Measurements from ENCODE around the gene SLC10A6. TPM values are rescaled to one million over a fixed set of nuclear protein-coding genes. Genes with fewer than 3 reads are reported as not detected.
"Not testable (repeated sequence)": the region's sequence is repeated elsewhere in the genome, so short reads cannot be mapped to it uniquely, and the experiment has no call there.

The SLC10A6 gene, protein sequence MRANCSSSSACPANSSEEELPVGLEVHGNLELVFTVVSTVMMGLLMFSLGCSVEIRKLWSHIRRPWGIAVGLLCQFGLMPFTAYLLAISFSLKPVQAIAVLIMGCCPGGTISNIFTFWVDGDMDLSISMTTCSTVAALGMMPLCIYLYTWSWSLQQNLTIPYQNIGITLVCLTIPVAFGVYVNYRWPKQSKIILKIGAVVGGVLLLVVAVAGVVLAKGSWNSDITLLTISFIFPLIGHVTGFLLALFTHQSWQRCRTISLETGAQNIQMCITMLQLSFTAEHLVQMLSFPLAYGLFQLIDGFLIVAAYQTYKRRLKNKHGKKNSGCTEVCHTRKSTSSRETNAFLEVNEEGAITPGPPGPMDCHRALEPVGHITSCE
- not detected in 2 replicates for total RNA-seq (2014; rRNA removed; shearing (Covaris generic))

GRCh38 chr4:86848732-86849619 lies at the start of gene SLC10A6:
Gene SLC10A6 (minus strand): TSS chr4:86849384. CDS start chr4:86849115, 269 bp downstream.
- Histone ChIP-seq H3K27me3 (ENCODE audit: control insufficient read depth, insufficient read depth, low read length) (no peaks in the 10 kb centered on the region), H3K4me3 (ENCODE audit: insufficient read depth, low read depth, low read length) (no peak within 1 kb of the TSS), H3K36me3 (replicated peaks; ENCODE audit: control insufficient read depth, insufficient read depth, low read length) (no peaks in the 10 kb centered on the region)
- DNase-seq, result no peak

- DNase-seq, result no peak
- Histone ChIP-seq H3K36me3 (replicated peaks; ENCODE audit: control insufficient read depth, insufficient read depth, low read length) (no peaks in the 10 kb centered on the region), H3K27me3 (ENCODE audit: control insufficient read depth, insufficient read depth, low read length) (no peaks in the 10 kb centered on the region), H3K4me3 (ENCODE audit: insufficient read depth, low read depth, low read length) (no peak overlapping the region)
Observed at GRCh38 chr4:86898562-86898961, 49.4 kb upstream of the SLC10A6 start.

GRCh38 chr4:86896596-86896995 lies 47.4 kb upstream of the SLC10A6 start:
- no peak for DNase-seq
- H3K27me3 ChIP-seq (ENCODE audit: control insufficient read depth, insufficient read depth, low read length), result no peaks in the 10 kb centered on the region; the same call in 1 of the 2 replicates
- H3K36me3 ChIP-seq (replicated peaks; ENCODE audit: control insufficient read depth, insufficient read depth, low read length), result no peaks in the 10 kb centered on the region
- H3K4me3 ChIP-seq (ENCODE audit: insufficient read depth, low read depth, low read length), result no peak overlapping the region

DNA sequence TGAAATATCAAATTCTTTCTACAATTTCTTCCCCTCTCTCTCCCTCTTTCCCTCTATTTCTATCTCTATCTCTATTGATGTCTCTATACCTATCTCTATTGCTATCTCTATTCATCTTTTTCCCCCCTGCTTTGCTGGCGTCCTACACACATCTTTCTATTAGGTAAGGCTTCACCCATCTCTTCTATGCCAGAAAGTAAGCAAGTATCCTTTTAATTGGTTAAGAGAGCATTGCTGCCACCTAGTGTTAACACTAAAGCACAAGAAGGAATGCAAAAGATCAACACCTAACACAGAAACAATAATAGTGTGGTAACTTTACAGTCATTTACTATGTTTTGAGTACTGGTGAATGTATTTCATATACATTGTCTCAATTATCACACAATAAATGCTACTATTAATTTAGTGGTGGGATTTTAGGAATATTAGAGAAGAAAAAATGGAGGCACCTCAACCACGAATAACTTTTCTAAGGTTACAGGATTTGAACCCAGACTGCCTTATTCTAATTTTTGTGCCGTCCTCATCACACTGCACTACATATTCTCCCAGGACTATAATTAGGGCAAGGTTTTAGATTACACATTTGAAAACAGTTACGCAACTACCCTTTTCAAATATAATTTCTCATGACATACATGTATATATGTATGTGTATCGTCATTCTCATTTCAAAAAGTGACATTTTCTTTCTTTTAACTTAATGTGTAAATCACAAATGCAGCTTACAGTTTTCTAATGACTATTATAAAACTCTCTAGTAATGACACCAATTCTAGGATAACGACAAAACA lies 46.7 kb upstream of the SLC10A6 start:
- H3K4me3 ChIP-seq (ENCODE audit: insufficient read depth, low read depth, low read length), result no peak overlapping the region
- H3K36me3 ChIP-seq (replicated peaks; ENCODE audit: control insufficient read depth, insufficient read depth, low read length), result no peaks in the 10 kb centered on the region
- DNase-seq, result peak; percentile 65
- no peaks in the 10 kb centered on the region; the same call in 1 of the 2 replicates for H3K27me3 ChIP-seq (ENCODE audit: control insufficient read depth, insufficient read depth, low read length)

GRCh38 chr4:86894455-86894854 lies 45.3 kb upstream of the SLC10A6 start:
- Histone ChIP-seq H3K4me3 (ENCODE audit: insufficient read depth, low read depth, low read length) (no peak overlapping the region), H3K36me3 (replicated peaks; ENCODE audit: control insufficient read depth, insufficient read depth, low read length) (no peaks in the 10 kb centered on the region), H3K27me3 (ENCODE audit: control insufficient read depth, insufficient read depth, low read length) (no peaks in the 10 kb centered on the region; the same call in 1 of the 2 replicates)
- DNase-seq, result no peak

- H3K36me3 ChIP-seq (replicated peaks; ENCODE audit: control insufficient read depth, insufficient read depth, low read length), result no peaks in the 10 kb centered on the region
- H3K4me3 ChIP-seq (ENCODE audit: insufficient read depth, low read depth, low read length), result no peak overlapping the region
- DNase-seq, result no peak
- H3K27me3 ChIP-seq (ENCODE audit: control insufficient read depth, insufficient read depth, low read length), result no peaks in the 10 kb centered on the region; the same call in 1 of the 2 replicates
Observed at GRCh38 chr4:86893136-86893535, 44.0 kb upstream of the SLC10A6 start.

DNA sequence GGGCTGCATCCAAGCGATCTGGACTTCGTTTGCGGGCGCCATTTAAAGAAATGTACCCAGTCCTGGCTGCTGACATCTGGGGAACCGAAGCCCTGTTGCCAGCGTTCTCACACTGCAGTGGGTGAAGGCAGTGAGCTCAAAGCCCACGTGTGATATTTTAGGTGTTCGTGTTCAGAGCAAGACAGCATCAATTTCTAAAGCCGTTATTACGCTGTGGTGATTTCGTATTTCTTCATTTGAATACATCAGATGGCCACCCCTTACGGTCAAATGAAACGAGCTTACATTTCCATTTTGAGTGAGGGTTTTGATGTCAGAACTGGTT lies 43.4 kb upstream of the SLC10A6 start:
- H3K36me3 ChIP-seq (replicated peaks; ENCODE audit: control insufficient read depth, insufficient read depth, low read length), result 0 out of 2 replicates have a peak, but pooled peaks cover under 1% of the 10 kb centered on the region
- H3K27me3 ChIP-seq (ENCODE audit: control insufficient read depth, insufficient read depth, low read length), result no peaks in the 10 kb centered on the region; the same call in 1 of the 2 replicates
- no peak for DNase-seq
- peak overlapping the region; percentile 71 for H3K4me3 ChIP-seq (ENCODE audit: insufficient read depth, low read depth, low read length)

DNA sequence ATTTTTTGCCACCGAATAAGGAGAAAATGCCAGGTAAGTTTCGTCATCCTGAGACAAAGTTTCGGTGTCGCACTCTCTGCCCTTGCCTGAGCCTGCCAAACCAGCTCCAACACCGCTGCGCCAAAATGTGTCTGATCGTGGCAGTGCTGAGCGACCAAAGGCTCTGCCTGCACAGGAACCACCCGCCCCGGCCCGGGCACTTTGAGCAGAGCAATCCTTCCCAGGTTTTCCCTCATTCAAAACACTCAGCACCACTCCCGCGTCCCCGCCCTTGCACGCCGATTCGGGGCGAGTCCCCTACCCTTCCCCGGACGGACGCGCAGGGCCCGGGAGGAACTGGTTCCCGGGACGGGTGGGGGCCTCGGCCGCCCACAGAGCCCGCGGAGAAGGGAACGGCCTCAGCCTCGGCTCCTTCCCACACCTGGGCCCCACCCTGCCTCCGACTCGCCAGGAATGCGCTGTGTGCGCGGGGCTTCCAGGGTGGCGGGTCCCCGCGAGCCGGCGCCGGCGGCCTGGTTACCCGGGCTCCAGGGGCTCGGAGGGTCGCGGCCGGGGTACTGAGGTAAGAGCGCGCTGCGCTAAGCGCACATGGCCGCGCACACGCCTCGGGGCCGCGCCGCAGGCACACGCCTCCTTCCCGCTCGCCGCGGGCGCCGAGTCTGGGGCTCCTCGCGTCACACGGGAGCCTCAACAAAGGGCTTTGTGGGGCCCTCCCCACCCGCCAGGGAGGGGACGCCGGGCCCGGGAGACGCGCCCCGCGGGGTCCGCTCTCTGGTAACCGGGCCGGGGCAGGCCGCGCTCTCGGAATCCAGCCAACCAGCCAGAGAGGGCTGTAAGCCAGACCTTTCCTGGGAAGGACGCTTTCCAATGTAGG lies 42.8 kb upstream of the SLC10A6 start, which contains the start of gene C4orf36:
TSS of gene C4orf36 (minus strand) at position 661 of the 874 bp plus-strand sequence. CDS start 902 bp downstream, outside the sequence.
- Histone ChIP-seq H3K27me3 (ENCODE audit: control insufficient read depth, insufficient read depth, low read length) (no peaks in the 10 kb centered on the region; the same call in 1 of the 2 replicates), H3K36me3 (replicated peaks; ENCODE audit: control insufficient read depth, insufficient read depth, low read length) (0 out of 2 replicates have a peak, but pooled peaks cover 1% of the 10 kb centered on the region), H3K4me3 (ENCODE audit: insufficient read depth, low read depth, low read length) (peak within 1 kb of the TSS; percentile 71)
- DNase-seq, result peak; percentile 90

GRCh38 chr4:86890790-86891189 lies 41.6 kb upstream of the SLC10A6 start:
- Histone ChIP-seq H3K4me3 (ENCODE audit: insufficient read depth, low read depth, low read length) (no peak overlapping the region), H3K27me3 (ENCODE audit: control insufficient read depth, insufficient read depth, low read length) (no peaks in the 10 kb centered on the region; the same call in 1 of the 2 replicates), H3K36me3 (replicated peaks; ENCODE audit: control insufficient read depth, insufficient read depth, low read length) (0 out of 2 replicates have a peak, but pooled peaks cover 1% of the 10 kb centered on the region)
- no peak for DNase-seq

GRCh38 chr4:86879641-86880040 lies 30.5 kb upstream of the SLC10A6 start:
- H3K27me3 ChIP-seq (ENCODE audit: control insufficient read depth, insufficient read depth, low read length), result no peaks in the 10 kb centered on the region

GRCh38 chr4:86878640-86879039 lies 29.5 kb upstream of the SLC10A6 start:
- Histone ChIP-seq H3K4me3 (ENCODE audit: insufficient read depth, low read depth, low read length) (no peak overlapping the region), H3K36me3 (replicated peaks; ENCODE audit: control insufficient read depth, insufficient read depth, low read length) (no peaks in the 10 kb centered on the region), H3K27me3 (ENCODE audit: control insufficient read depth, insufficient read depth, low read length) (no peaks in the 10 kb centered on the region)
- peak; percentile 39 for DNase-seq

More at GRCh38 chr4:86879641-86880040, 30.5 kb upstream of the SLC10A6 start:
- Histone ChIP-seq H3K36me3 (replicated peaks; ENCODE audit: control insufficient read depth, insufficient read depth, low read length) (no peaks in the 10 kb centered on the region), H3K4me3 (ENCODE audit: insufficient read depth, low read depth, low read length) (no peak overlapping the region)
- DNase-seq, result no peak

DNA sequence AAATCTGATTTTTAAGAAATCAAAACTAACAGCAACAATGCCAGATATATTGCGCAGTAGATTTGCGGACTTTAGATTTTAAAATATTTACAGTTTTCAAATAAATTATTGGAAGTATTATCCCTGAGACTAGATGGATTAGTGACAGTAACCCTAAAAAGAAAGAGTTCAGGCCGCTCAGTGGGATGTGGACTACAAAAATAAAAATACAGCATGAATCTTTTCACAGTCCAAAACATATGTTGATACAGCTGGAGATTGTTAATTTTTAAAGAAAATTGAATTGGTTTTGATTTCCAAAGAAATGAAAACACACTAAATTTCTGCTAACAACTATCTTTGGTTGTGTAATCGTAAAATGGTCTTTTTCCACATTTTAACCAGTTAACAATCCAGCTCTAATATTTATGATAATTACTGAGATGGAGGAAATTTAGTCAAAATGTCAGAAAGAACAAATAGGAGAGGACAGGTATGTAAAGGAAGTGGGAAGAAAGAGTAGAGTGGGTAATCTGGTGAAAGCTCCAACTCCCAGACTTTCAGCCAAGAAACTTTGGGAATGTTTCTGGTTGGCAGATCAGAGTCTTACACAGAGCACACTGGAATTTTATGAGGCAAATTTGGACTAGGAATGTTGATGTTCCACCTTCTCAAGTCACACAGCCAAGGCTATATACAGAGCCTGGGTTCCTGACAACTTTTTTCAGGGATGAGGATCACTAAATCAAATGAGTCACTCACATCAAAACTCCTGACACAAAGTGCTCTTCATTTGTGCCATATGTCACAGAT lies 27.9 kb upstream of the SLC10A6 start:
- H3K4me3 ChIP-seq (ENCODE audit: insufficient read depth, low read depth, low read length), result no peak overlapping the region
- DNase-seq, result no peak
- no peaks in the 10 kb centered on the region for H3K36me3 ChIP-seq (replicated peaks; ENCODE audit: control insufficient read depth, insufficient read depth, low read length)
- no peaks in the 10 kb centered on the region for H3K27me3 ChIP-seq (ENCODE audit: control insufficient read depth, insufficient read depth, low read length)

DNA sequence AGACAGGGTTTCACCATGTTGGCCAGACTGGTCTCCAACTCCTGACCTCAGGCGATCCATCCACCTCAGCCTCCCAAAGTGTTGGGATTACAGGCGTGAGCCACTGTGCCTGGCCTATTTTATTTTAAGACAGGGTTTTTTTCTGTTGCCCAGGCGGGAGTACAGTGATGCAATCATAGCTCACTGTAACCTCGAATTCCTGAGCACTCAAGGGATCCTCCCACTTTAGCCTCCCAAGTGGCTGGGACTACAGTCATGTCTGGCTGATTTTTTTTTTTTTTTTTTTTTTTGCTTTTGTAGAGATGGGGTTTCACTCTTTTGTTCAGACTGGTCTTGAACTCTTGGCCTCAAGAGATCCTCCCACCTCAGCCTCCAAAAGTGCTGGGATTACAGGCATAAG lies 26.3 kb upstream of the SLC10A6 start:
- not testable (repeated sequence) for H3K27me3 ChIP-seq (ENCODE audit: control insufficient read depth, insufficient read depth, low read length); DNase-seq; H3K4me3 ChIP-seq (ENCODE audit: insufficient read depth, low read depth, low read length); H3K36me3 ChIP-seq (replicated peaks; ENCODE audit: control insufficient read depth, insufficient read depth, low read length)
